Glomerular visceral epithelial cell (primary cell): ENCODE measurements around the gene MSMO1.
"Not testable (repeated sequence)": the region's sequence is repeated elsewhere in the genome, so short reads cannot be mapped to it uniquely, and the experiment has no call there.

Source experiments
- DNase-seq: peaks from one replicate; pipeline ENCODE4 v3.0.0-alpha.2; 2016; ENCODE audit errors: extremely low spot score

MSMO1 gene

GRCh38 chr4:165324236-165324917 lies 3.1 kb upstream of the MSMO1 start:
- no peak for DNase-seq

DNA sequence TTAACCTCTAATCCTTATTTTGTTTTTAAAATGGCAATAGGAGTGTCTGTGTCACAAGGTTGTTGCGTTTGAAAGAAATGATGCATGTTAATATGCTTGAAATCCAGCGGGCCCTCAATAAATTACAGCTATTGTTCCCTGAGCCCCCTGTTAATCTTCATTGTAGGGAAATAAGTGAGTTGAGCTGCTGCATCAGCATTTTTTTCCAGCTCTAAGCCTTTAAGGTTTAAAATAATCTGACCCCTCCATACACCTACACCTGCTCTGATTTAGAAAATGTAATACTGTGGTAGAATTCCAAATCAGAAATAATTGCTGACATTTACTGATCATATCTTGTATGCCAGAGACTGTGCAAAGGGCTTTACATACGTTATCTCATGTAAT lies 2.6 kb upstream of the MSMO1 start:
- DNase-seq, result no peak

- DNase-seq, result peak; percentile 90
Measured at GRCh38 chr4:165325732-165326512, 1.5 kb upstream of the MSMO1 start.

DNA sequence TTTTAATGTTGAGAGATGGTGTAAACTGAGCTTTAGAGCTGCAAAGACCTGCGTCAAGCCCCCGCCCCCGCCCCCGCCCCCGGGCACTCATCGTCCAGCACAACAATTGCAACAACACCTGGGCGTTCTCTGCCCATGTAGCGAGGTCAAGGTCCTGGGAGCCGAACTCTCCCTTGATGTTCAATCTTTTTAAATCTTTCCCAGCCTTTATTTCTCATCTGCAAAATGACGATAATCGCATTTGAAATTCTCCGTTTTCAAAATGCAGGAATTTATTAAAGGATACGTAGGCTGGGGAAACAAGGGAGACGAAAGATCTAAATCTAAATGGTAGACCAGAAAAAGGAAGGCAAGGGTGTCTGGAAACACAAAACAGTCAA lies 648 bp upstream of the MSMO1 start:
- DNase-seq, result peak; percentile 43

- DNase-seq, result no peak
Measured at GRCh38 chr4:165328101-165328425, 594 bp downstream of the MSMO1 start.

DNA sequence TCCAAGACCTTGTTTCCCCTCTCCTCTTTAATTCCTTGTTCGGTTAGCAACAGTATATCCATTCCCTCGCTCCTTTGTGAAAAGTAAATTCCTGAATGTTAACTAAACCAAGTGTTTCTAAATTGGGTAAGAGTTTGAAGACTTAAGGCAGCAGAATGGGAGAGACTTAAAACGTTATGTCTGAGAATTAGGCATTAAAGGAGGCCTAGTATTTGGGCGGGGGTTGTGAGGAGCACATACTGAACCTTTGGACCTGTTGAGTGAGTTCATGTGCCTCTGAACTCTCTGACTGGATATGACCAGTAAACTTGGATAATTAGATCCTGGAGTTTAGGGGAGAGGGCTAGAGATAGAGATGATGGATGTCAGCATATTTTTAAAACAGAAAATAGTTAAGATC lies 1.2 kb downstream of the MSMO1 start:
- DNase-seq, result no peak

DNA sequence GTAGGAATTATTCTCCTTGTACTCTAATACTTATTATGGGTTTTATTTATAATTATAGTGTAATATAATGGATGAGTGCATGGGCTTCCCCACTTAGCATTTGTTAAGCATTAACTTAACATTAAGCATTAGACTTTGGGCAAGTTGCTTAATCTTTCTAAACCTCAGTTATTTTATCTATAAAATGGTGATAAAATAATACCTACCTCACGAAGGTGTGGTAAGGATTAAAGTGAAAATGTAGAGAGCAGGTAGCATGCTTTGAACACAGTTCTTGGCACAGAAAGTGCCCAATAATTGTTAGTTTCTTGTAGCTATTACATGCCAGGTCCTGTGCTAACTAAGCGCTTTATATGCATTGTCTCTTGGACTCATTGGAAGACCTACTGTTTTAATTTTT lies 2.6 kb downstream of the MSMO1 start:
- DNase-seq, result no peak

- no peak for DNase-seq
Measured at GRCh38 chr4:165330666-165331065, 3.2 kb downstream of the MSMO1 start.

GRCh38 chr4:165331359-165331758 lies 3.9 kb downstream of the MSMO1 start:
- no peak for DNase-seq

DNA sequence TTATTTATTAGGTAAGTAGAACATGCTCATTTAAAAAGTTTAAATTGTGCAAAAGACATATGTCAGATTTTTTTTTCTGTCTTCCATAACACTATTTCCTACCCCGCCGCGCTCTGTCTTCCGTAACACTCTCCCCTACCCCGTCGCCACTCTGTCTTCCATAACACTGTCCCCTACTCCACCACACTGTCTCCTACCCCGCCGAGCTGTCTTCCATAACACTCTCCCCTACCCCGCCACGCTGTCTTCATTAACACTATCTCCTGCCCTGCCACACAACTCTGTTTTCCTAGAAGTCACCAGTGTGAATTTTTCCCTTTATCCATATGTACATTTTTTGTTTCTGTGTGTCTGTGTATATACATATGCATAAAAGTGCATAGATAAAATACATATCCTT lies 4.4 kb downstream of the MSMO1 start:
- no peak for DNase-seq

DNA sequence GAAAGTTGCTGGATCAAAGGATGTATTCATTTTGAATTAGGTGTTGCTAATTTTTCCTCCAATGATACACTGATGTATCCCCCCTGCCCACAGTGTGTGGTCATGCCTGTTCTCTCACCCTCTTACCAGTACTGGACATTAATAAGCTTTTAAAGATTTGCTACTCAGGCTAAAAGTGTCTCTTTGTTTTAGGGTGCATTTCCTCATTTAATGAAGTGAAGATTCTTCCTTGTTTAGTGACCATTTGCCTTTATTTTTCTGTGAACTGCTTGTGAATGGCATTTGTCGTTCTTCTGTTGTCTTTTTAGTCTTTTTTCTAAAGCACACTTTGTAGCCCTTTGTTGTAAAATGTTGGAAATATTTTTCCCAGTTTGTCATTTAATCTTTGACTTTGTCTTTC lies 5.0 kb downstream of the MSMO1 start:
- DNase-seq, result no peak

DNA sequence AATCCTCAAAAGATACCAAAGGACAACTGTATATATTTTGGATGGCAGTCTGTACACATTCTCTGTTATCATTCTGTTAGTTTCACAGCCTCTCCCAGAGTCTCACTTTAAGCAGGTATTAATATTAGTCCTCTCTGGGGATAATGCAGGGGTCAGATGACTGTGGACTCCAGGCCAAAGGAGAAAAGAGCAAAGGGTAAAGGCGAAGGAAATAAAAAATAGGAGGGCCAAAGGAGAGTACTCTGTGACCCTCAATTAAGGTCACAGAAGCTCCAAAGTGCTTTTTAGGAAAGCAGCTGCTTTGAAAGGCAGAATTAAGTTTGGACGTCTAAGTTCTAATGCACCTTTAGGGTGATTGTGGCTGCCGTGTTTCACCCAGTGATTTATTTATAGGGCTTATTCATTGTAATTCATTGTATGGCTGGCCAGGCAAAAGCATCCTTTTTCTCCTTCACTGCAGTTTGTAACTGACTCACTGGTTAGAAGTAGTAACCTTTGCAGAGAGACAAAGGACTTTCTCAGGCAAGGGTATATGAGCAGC lies 7.8 kb downstream of the MSMO1 start:
- no peak for DNase-seq

DNA sequence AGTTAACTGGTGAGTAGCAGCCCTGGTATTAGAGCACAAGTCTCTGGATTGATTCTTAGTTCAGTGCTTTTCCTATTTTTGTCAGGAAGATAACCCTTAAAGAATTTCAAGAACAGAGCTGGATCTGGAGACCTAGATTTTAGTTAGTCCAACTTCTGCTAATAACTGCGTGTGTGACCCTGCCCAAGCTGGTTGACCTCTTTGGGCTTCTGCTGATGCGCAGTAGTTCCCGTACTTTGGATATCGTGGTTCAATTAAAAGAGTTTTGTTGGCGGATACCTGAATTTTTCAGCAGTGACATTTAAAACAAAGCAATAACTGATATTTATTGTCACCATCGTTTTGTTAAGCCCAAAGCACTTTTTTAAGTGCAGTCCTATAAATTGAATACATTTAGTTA lies 9.3 kb downstream of the MSMO1 start:
- no peak for DNase-seq

GRCh38 chr4:165342340-165342739 lies 14.9 kb downstream of the MSMO1 start:
- not testable (repeated sequence) for DNase-seq

GRCh38 chr4:165343353-165344191 lies 16.1 kb downstream of the MSMO1 start:
- DNase-seq, result peak; percentile 42

DNA sequence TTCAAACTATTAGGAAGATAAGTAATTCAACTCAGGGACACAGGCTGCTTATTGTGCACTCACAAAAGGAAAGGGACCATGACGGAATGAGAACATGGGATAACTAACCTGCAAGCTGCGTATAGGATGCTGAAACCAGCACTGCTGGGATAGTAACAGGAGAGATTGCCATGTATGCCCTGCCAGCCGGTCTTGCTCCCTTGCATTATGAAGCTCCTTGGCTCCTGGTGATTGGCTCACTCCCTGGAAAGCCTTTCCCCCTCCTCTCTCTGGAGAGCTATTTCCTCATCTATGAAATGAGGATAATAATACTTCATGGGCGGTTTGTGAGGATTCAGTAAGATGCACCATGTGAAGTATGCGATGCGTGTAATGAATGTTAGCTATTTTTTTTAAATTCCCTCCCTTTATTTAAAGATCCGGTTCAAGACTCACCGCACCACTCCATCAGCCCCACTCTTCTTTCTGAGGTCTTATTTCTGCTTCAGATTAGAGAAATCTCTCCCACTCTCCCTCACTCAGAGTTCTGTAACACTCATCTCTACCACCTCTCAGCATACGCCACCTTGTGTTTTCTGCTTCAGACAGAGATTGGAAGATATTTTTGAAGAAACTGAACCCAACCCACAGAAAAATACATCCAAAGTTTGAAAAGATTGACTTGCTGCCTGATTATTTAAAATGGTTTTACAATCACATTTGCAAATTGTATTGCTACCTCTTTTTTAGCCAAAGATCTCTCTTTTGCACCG lies 18.4 kb downstream of the MSMO1 start:
- no peak for DNase-seq

GRCh38 chr4:165347647-165348569 lies 20.4 kb downstream of the MSMO1 start:
- DNase-seq, result no peak

DNA sequence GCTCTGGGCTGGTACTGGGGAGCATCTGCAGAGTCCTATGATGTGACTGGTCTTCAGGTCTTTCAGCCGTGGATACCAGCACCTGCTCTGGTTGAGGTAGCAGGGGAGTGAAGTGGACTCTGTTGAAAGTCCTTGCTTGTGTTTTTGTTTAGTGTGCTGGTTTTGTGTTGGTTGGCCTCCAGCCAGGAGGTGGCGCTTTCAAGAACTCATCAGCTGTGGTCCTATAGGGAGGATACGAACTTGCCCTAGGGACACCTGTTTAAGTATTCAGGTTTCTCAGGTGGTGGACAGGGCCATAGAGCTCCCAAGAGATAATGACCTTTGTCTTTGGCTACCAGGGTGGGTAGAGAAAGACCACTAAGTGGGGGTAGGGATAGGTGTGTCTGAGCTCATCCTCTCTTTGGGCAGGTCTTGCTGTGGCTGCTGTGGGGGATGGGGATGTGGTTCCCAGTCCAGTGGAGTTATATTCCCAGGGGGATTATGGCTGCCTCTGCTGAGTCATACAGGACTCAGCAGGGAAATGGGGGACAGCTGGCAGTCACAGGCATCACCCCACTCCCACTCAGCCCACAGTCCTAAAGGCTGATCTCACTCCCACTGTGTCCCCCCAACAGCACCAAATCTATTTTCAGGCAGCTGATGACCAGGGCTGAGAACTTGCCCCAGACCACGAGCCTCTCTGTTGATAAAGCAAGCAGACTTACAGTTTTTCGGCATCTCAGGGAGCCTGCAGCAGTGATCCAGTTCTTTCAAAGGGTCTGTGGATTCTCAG lies 24.1 kb downstream of the MSMO1 start:
- DNase-seq, result no peak

DNA sequence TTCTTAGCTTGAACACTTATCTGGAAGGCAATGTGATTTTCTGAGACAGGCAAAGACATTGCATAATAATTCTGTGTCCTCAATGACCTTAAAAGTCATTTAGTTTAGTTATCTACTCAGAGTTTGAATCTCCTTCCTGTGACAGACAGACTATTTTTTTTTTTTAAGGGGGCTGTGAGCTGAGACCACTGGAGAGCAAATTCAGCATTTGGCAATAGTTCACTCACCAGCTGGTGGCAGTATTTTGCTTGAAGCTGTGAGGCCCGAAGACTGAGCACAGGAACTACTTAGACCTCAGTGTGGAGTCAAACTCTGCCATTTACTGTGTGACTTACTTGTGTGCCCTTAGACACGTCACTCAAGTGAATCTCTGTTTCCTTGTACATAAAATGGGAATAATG lies 28.4 kb downstream of the MSMO1 start:
- peak; percentile 42 for DNase-seq

- peak; percentile 16 for DNase-seq
Measured at GRCh38 chr4:165359506-165359905, 32.0 kb downstream of the MSMO1 start.
